GM10847 (cell line): ENCODE data around the gene SYCP3.

Source experiments
- POLR2A ChIP-seq: IDR thresholded peaks from 2 replicates; pipeline ENCODE4 v1.6.1; 2011; ENCODE audit not compliant: insufficient read length; ENCODE audit errors: extremely low read depth

Gene SYCP3

DNA sequence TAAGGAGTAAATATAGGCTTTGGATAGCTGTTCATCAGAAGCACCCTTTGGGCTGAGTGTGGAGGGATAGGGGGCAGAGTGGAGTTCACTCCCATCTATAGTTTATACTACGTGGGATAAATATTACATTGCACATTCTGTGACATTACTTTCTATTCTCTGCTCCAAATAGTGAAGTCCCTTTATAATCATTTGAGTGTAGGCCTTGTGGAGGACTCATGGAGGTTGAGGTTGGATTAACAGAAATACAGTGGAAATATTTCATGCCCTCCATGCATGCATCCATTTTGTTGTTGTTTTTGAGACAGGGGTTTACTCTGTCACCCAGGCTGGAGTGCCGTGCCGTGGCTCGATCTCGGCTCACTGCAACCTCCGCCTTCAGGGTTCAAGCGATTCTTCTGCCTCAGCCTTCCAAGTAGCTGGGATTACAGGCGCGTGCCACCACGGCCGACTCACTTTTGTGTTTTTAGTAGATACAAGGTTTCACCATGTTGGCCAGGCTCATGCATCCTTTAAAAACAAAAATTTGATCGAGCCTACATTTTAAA is 40.4 kb downstream of the SYCP3 start:
- no peak for TF ChIP-seq POLR2A

DNA sequence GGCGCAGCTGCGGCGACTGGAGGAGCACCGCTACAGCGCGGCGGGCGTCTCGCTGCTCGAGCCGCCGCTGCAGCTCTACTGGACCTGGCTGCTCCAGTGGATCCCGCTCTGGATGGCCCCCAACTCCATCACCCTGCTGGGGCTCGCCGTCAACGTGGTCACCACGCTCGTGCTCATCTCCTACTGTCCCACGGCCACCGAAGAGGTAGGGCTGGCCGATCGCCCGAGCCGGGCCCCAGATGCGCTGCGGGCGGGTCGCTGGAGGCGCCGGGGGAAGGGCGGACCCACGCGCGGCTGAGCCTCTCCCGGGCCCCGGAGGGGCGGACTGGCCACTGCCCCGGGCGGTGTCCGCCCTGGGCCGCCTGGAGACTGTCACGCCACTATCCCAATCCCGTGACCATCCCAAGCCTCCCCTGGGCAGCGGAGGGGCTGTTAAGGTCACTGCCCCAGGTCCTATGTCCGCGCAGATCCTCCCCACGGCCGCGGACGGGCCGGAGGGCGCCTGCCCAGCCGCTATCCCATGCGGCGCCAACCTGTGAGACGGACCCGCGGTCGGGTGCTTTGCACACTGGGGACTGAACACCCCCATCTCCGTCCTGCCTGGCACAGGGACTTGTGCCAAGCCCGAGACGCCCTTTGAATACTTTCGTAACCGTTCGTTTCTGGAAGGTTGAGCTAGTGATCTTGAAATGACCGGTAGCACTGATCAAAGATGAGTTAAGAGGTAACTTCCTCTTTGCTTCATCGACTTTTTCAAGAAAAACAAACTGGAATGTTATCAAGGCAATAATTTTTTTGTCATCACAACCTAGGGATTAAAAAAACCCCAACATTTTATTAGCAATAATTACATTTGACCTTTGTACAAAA is 41.1 kb downstream of the SYCP3 start:
- TF ChIP-seq POLR2A = peak; percentile 9

DNA sequence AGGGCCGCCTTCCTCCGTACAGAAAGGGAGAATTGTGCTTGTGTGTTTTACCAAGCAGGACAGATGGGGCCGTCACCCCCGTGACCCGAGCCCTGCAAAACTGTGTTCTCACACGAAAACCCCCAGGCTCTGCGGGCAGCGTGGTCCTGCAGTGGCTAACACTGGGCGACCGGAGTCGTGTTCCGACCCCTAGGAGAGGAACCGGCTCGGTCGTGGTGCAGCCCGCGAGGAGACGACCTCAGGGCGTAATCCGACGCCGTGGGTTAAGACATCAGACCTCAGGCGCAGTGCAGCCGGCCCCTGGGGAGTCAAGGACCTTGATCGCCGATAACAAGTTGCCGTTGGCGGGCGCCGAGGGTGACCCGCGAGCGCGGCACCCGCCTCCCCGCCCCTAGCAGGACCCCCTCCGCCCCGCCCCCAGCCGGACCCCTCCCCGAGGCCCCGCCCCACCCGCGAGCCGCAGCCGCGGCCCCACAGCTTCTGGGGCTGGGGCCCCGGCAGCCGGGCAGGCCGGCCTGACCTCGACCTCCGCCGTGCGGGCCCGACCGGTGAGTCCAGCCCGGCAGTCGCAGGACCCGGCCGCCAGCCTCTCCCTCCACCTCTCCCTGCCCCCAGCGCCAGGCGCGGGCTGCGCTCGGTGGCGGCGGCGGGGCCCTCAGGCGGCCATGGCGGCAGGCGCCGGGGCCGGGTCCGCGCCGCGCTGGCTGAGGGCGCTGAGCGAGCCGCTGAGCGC is 41.9 kb downstream of the SYCP3 start, which contains the start of gene CHPT1:
Gene CHPT1, plus strand, starts transcription at position 444 of the 733 bp plus-strand sequence. Its CDS starts 222 bp downstream, at position 666.
- peak; percentile 45 for TF ChIP-seq POLR2A

DNA sequence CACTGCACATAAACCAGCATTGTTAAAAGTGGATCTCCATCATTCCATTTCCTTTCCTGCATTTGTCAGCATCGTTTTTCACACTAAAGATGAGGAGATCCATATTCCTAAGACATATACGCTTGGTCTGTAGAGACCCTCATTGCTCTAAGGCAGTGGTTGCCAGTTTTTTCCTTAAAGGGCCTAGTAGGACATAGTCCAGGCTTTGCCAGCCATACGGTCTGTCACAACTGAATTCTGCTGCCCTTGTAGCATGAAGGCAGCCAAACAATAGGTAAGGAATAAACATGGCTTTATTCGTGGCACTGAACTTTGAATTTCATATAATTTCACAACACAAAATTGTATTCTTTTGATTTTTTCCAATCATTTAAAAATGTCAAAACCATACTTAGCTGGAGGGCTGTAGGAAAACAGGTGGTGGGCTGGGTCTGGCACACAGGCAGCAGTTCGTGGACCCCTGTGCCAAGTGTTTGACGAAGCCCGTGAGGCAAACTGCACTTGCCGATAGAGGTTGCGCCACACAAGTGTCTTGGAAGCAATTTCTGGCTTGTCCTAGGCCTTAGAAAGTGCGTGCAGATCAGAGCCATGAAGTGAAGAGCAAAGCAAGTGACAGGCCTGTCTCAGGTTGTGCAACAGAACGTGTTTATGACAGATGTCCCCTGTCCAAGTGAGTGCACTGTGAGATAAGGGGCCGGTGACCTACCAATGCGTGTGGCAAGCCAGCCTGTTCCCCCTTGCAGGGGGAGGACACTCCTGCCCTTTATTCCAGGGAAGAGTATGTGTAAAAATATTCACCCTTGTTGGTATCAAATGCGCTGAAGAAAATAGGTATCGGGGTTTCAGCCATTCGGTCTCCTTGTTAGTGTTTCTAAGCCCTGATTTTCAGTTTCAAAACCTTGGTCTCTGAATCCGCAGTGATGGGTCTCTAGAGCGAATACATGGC is 42.7 kb downstream of the SYCP3 start:
- TF ChIP-seq POLR2A = no peak

DNA sequence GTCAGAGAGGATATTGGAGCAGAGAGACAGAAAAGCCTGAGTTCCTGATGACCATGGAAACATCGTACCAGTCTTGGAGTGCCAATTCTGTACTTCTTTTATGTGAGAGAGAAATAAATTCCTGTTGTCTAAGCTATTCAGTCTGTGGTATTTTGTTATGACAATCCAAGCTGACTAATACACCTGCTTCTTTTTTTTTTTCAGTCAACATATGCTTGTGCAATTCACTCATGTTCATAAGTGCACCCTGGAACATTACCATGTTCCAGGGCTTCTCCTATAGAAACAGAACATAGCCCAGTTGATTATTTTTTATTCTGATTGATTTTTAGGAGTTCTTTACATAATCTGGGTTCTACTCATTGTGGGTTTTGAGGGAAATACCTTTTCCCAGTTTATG is 43.6 kb downstream of the SYCP3 start:
- TF ChIP-seq POLR2A = no peak

DNA sequence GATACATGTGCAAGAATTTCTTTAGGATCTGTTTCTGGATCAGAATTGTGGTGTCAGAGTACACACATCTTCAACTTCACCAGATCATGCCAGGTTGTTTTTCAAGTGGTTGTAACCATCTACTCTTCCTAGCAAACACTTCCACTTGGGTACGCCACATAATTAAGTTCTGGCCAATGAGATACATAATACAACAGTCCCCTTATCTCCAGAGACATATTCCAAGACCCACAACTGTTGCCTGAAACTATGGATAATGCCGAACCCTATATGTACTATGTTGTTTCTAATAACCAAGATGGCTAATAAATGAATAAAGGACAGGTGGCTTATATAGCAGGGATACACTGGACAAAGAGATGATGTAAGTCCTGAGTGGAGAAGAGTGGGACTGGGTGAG is 44.3 kb downstream of the SYCP3 start:
- TF ChIP-seq POLR2A = no peak

DNA sequence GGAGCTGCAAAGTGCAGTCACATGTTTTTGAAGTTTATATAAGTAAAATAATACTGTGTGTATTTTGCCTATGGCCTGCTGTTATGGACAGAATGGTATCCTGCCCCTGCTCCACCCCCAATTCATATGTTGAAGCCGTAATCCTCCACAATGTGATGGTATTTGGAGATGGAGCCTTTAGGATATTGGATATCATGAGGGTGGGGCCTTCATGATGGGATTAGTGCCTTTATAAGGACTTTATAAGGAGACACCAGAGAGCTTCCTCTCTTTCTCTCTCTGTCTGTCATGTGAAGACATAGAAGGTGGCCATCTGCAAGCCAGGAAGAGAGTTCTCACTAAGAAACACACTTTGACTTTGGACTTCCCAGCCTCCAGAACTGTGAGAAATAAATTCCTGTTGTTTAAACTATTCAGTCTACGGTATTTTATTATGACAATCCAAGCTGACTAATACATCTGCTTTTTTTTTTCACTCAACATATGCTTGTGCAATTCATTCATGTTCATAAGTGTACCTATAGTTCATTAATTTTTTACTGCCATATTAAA is 44.9 kb downstream of the SYCP3 start:
- TF ChIP-seq POLR2A = no peak

DNA sequence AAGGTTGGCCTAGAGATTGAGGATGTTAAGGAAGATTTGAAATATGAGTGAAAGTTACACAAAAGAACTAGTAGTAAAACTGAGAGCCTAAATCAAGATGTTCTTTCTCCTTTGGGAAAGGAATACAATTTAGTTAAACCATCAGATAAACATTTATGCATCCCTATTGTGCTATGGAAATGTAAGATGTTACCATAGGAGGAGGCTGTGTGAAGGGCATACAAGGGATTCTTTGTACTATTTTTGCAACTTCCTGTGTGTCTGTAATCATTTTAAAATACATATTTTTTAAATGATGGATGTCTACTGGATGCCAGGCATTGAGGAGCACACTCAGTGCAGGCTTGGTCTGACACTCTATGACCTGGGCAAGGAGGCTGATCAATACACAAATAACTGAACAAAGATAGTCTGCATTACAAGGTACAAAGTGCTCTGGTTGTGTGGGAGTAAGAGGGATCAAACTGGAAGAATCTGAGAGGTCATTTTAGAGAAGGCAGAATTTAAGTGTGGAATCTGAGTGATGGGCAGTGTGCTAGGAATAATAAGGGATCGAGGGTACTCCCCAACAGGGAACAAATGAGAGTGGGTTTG is 47.7 kb downstream of the SYCP3 start:
- no peak for TF ChIP-seq POLR2A

DNA sequence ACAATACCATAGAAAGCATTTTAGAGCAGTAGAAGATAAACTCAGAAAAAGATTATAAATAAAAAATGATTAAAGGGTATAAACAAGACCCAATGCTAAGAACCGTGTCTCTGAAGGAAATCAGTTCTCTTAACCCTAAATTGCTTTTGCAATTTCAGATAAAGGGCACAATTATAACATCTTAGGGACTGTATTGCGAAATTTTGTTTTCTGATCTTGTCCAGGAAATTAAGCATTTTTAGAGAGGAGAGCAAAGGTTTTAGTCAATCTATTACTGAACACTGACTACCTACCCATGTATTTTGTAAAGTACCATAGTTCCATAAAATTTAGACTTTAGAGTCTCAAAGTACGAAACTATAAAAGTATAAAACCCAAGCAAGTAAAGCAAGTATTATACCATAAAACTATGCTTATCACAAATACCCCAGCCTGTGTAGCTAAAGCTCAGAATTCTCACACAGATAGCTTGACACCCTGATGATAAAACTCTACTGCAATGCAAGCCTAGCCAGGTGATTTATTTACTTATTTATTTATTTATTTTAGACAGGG is 48.6 kb downstream of the SYCP3 start:
- no peak for TF ChIP-seq POLR2A

DNA sequence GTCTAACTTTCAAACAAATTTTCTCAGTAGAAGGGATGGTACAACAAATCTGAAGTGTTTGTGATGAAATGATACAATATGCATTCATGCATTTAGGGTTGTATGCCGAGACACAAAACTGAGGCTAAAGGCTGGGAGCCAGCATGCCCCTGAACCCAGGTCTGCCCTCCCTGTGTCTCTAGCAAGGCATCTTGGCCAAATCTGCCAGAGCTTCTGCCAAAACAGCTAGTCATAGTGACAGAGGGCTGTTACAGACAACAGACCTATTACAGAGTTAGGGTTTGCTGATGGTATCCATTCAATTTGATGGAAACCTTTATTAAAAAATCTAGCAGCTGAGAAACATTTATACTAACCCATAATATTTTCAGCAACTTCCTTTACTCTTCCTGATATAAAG is 53.1 kb downstream of the SYCP3 start:
- no peak for TF ChIP-seq POLR2A

DNA sequence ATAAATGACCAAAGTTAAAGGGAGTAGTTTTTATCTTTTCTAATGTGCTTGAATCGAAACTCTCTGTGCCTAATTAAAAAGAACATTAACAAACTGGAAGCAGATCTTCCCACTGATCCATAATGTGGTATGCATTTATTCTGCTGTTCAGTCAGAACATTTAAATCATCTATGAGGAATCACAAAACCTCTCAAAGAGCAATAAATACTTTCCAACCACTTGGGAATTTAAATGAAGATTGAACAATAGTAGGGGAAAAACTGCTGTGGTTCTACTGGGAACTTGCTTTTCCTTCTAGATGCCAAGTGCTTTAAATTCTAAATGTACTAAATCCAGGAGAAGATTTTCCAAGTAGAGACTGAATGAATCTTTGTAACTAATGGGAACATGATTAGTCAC is 54.2 kb downstream of the SYCP3 start:
- TF ChIP-seq POLR2A = no peak

DNA sequence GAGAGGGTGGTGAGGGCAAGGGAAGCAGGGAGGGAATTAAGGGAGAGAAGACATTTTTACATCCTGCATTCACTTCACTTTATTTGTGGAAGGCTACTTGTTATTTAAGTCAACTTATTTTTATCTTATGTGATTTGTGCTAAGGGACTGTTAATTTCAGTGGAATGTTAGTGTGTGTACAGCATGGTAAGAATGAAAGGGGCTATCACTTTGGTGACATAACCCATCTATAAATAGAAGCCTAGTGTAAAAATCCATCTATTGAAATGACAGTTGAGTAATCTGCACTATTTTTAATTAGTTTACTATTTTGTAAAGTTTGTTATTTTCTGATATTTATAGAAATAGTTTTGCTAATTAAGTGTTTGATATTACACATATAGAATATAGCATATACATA is 58.6 kb downstream of the SYCP3 start:
- no peak for TF ChIP-seq POLR2A

DNA sequence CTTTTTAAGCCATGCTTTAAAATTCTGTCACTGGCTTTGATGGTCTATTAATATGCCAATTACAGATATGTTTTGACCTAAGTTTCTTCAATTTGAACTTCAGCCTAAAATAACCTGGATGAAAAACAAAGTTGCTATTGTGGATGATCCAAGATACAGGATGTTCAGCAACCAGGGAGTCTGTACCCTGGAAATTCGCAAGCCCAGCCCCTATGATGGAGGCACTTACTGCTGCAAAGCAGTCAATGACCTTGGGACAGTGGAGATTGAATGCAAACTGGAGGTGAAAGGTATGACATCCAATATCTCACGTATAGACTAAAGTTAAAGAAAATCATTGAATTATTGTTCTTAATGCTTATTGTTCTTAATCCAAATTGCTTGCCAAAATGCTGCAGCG is 59.0 kb downstream of the SYCP3 start:
- no peak for TF ChIP-seq POLR2A
